Neural cell (in vitro differentiated cells): Measurements from ENCODE around the gene MEF2A.

Source experiments
- EP300 ChIP-seq: fragments of 450-650 bp; conservative IDR thresholded peaks from 2 replicates; pipeline ENCODE4 v1.6.1; 2014; ENCODE audit warnings: antibody characterized with exemption, mild to moderate bottlenecking, moderate library complexity; ENCODE audit not compliant: poor library complexity, severe bottlenecking
- EZH2 ChIP-seq: fragments of 200-600, 300-800 bp; shearing (Covaris generic), sonication (generic); IDR thresholded peaks from 2 replicates; pipeline ENCODE4 v1.6.1; 2014; ENCODE audit warnings: antibody characterized with exemption, low read length, borderline replicate concordance, mild to moderate bottlenecking; ENCODE audit not compliant: insufficient read depth, poor library complexity, severe bottlenecking
- MXI1 ChIP-seq: fragments of 450-650 bp; conservative IDR thresholded peaks from 2 replicates; pipeline ENCODE4 v1.6.1; 2014; ENCODE audit warnings: antibody characterized with exemption, mild to moderate bottlenecking; ENCODE audit not compliant: poor library complexity, severe bottlenecking
- POLR2AphosphoS5 ChIP-seq: IDR thresholded peaks from 2 replicates; pipeline ENCODE4 v1.6.1; 2012
- RAD21 ChIP-seq: fragments of 450-650 bp; conservative IDR thresholded peaks from 2 replicates; pipeline ENCODE4 v1.6.1; 2014; ENCODE audit warnings: antibody characterized with exemption, mild to moderate bottlenecking, moderate library complexity
- TAF1 ChIP-seq: IDR thresholded peaks from 2 replicates; pipeline ENCODE4 v1.6.1; 2012; ENCODE audit warnings: low read depth
- TF ChIP-seq, protein P1 (sequence below): fragments of 450-650 bp; IDR thresholded peaks from 2 replicates; pipeline ENCODE4 v1.5.1; 2014; ENCODE audit warnings: antibody characterized with exemption, mild to moderate bottlenecking, moderate library complexity; ENCODE audit not compliant: poor library complexity, severe bottlenecking
- TF ChIP-seq, protein P2 (sequence below): IDR thresholded peaks from 2 replicates; pipeline ENCODE4 v1.6.1; 2012; ENCODE audit warnings: borderline replicate concordance

DNA sequence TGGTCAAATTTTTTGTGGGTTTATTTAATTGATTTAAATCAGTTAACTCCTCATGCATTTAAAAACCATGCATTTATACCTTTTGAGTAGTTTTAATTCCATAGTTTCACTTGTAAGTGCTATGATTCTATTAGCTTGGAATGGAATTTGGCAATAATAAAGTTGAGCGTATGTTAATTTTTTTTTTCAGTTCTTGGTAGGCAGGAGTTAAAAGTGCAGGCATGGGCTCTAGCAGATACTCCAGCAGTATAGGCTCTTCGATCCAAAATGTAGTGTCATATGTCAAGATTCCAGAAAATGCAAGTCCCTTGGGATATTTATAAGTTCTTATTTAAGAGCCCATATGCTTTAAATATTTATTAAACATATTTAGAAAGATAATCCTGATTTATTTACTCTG, 97.1 kb downstream of the MEF2A start:
- TF ChIP-seq POLR2AphosphoS5 (no peak), MXI1 (no peak), TAF1 (no peak), EP300 (no peak), RAD21 (no peak), EZH2 (no peak)
- TF ChIP-seq, protein P1, sequence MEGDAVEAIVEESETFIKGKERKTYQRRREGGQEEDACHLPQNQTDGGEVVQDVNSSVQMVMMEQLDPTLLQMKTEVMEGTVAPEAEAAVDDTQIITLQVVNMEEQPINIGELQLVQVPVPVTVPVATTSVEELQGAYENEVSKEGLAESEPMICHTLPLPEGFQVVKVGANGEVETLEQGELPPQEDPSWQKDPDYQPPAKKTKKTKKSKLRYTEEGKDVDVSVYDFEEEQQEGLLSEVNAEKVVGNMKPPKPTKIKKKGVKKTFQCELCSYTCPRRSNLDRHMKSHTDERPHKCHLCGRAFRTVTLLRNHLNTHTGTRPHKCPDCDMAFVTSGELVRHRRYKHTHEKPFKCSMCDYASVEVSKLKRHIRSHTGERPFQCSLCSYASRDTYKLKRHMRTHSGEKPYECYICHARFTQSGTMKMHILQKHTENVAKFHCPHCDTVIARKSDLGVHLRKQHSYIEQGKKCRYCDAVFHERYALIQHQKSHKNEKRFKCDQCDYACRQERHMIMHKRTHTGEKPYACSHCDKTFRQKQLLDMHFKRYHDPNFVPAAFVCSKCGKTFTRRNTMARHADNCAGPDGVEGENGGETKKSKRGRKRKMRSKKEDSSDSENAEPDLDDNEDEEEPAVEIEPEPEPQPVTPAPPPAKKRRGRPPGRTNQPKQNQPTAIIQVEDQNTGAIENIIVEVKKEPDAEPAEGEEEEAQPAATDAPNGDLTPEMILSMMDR = no peak
- TF ChIP-seq, protein P2, sequence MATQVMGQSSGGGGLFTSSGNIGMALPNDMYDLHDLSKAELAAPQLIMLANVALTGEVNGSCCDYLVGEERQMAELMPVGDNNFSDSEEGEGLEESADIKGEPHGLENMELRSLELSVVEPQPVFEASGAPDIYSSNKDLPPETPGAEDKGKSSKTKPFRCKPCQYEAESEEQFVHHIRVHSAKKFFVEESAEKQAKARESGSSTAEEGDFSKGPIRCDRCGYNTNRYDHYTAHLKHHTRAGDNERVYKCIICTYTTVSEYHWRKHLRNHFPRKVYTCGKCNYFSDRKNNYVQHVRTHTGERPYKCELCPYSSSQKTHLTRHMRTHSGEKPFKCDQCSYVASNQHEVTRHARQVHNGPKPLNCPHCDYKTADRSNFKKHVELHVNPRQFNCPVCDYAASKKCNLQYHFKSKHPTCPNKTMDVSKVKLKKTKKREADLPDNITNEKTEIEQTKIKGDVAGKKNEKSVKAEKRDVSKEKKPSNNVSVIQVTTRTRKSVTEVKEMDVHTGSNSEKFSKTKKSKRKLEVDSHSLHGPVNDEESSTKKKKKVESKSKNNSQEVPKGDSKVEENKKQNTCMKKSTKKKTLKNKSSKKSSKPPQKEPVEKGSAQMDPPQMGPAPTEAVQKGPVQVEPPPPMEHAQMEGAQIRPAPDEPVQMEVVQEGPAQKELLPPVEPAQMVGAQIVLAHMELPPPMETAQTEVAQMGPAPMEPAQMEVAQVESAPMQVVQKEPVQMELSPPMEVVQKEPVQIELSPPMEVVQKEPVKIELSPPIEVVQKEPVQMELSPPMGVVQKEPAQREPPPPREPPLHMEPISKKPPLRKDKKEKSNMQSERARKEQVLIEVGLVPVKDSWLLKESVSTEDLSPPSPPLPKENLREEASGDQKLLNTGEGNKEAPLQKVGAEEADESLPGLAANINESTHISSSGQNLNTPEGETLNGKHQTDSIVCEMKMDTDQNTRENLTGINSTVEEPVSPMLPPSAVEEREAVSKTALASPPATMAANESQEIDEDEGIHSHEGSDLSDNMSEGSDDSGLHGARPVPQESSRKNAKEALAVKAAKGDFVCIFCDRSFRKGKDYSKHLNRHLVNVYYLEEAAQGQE = no peak
